Stimulated activated CD8-positive, alpha-beta memory T cell treated with anti-CD3 and anti-CD28 coated beads, Interleukin-7, amount 100 ng/mL, for 24 hours (primary cell): ENCODE measurements around the gene GLB1L.
"Not testable (repeated sequence)": the region's sequence is repeated elsewhere in the genome, so short reads cannot be mapped to it uniquely, and the experiment has no call there.

Experiments used
- DNase-seq: peaks from one replicate; pipeline ENCODE4 v3.0.0-alpha.2; 2020; ENCODE audit warnings: low read depth

Gene GLB1L

GRCh38 chr2:219245148-219245898 lies at the start of gene GLB1L, which contains the start of gene STK16:
Gene GLB1L, minus strand, starts transcription at chr2:219245444. Its CDS starts 1,871 bp downstream, at chr2:219243573.
Gene STK16, plus strand, starts transcription at chr2:219245479. Its CDS starts 521 bp downstream, at chr2:219246000.
- peak; percentile 86 for DNase-seq

- DNase-seq, result peak; percentile 77
Measured at GRCh38 chr2:219294356-219295351, 49.4 kb upstream of the GLB1L start.

DNA sequence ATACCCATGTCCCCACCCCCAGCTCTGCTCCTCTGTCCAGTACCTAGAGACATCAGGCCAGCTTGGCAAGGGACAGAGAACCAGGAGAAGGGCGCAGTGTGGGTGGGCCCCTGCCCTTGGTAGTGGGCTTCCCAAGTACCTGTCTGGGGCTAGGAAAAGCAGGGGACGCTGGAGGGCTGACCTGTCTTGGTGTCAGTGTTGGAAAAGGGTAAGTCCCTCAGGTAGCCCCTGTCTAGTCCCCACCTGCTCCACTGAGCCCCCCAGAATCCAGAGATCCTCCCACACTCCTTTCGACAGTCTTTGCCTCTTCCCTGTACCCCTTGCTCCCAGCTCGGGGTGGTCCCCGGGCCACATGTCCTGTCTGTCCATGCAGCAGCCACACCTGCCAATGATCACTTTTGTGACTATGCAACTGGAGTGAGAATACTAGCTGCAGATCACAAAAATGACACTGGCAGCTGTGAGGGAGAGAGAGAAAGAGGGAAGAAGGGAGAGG lies 48.5 kb upstream of the GLB1L start:
- no peak for DNase-seq

GRCh38 chr2:219292616-219293015 lies 47.4 kb upstream of the GLB1L start:
- DNase-seq, result no peak

DNA sequence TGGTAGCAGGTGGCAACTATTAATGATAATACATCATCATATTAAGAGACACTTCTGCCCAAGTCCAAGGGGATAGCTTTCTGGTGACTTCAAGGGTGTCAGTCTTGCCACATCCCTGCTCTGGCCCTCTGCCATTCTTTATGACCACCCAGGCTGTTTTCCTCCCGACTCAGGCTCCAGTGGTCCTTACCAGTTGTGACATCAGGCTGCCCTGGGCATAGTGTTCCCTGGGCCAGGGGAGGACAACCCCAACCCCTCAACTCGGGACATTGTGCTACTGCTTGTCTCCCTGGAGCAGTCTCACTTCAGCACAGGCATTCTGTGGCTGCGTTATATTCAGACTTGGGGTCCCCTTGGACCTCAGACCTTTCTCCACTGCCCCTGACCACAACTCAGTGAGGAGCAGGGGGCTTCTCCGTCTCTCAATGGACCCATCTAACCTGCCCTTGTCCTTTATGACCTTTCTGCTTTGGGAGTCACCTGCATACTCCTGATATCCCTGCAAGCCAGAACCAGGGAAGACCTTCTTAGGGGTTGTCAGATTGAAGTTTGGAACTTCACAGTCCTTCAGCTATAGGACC lies 46.8 kb upstream of the GLB1L start:
- DNase-seq, result no peak

DNA sequence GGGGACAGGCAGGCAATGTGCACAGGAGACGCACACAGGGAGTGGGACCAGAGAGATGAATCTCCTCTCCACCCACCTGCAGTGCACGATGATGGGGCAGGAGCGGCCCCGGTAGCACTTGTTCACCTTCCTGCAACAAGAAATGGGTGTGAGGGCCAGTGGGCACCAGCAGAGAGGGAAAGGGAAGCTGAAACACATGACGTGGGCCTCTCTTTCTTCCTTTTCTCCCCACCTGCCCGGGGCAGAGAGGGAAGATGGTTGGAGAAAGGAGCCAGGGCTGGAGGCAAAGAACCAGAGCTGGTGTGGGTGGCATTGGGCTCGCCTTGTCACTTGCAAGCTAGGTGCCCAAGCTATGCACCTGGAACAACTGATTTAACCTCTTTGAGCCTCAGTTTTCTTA lies 46.1 kb upstream of the GLB1L start:
- no peak for DNase-seq

DNA sequence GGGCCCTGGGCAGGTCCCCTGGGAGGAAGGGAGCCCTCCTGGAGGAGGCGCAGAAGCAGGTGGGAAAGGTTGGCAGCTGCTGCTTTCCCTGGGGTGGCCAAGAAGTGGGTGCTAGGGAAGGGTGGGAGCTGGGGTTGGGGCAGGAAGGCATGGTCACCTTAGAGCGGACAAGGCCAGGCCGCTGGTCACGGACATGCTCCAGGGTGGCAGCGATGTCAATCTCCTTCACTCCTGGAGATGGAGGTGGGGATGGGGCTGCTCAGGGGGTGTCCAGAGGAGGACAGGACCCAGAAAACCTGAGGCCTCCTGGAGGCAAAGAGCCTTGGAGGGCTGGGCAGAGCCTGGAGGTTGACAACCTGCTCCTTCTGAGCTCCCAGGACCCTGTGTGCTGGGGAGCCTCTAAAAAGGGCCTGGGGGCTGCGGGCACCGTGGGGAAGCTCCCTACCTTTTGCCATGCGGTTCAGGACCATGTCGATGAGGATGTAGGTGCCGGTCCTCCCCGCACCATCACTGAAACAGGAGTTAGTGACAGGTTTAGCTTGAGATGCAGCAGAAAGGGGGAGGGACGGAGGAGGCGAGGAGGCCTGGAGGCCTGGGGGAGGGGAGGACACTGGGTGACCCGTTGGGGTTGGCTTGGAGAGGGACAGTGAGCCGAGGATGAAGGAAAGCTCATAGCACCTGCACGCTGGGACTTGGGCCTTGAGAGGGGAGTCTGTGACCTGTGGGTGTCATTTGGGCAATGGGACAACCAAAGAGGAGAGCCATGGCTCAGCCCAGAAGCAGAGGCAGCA lies 45.3 kb upstream of the GLB1L start:
- no peak for DNase-seq

GRCh38 chr2:219289537-219290361 lies 44.5 kb upstream of the GLB1L start:
- no peak for DNase-seq

DNA sequence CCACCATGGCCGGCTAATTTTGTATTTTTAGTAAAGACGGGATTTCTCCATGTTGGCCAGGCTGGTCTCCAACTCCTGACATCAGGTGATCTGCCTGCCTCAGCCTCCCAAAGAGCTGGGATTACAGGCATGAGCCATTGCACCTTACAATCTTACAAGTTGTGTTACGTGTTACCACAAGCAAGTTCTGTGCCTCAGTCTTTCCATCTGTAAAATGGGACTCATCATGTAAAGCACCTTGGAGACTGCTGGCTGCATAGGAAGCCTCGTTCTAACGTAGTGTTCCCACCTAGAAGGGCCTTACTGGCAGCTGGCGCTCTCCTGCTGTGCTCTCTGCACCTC lies 43.9 kb upstream of the GLB1L start:
- DNase-seq, result no peak

DNA sequence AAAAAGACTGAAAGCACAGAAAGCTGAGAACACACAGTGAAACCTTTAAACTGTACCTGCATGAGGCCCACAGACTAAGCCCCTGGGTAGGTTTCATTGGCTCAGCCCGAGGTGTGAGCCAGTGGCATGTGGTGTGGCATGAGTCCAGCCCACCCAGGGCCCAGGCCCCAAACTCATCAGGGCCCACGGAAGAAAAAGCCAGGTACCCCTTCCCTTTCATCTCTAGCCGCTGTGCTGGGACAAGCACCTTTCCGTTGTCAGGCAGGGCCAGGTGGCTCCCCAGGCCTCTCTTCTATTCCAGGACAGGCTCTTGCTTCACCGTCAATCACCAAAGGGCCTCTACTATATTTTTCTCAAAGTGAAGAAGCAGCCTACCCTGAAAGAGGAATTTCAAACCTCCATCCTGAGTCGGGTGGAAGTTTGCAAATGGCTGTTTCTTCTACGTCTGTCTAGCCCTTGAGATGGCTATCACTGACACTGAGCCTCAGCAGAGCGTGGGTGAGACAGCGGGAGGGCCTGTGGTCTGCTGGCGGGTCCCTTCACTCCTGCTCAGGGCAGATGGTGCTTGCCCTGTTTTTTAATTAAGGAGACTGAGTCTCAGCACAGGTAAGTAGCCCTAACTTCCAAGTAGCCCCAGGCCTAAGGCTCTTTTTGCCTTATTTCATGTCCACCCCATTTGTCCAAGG lies 42.5 kb upstream of the GLB1L start:
- DNase-seq, result no peak

DNA sequence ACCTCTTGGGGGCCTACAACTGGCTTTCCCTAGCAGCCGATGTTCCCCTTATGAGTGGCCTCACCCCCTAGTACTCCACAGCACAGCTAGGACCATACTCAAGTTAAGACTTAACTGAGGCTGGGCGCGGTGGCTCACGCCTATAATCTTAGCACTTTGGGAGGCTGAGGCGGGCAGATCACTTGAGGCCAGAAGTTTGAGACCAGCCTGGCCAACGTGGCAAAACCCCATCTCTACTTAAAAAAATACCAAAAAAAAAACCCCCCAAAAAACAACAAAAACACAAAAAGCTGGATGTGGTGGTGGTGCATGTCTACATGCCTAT lies 41.8 kb upstream of the GLB1L start:
- DNase-seq, result not testable (repeated sequence)

- DNase-seq, result no peak
Measured at GRCh38 chr2:219286436-219287115, 41.3 kb upstream of the GLB1L start.

- DNase-seq, result no peak
Measured at GRCh38 chr2:219285894-219286425, 40.7 kb upstream of the GLB1L start.

GRCh38 chr2:219285373-219285735 lies 40.1 kb upstream of the GLB1L start:
- DNase-seq, result no peak

GRCh38 chr2:219284501-219285372 lies 39.5 kb upstream of the GLB1L start:
- no peak for DNase-seq

DNA sequence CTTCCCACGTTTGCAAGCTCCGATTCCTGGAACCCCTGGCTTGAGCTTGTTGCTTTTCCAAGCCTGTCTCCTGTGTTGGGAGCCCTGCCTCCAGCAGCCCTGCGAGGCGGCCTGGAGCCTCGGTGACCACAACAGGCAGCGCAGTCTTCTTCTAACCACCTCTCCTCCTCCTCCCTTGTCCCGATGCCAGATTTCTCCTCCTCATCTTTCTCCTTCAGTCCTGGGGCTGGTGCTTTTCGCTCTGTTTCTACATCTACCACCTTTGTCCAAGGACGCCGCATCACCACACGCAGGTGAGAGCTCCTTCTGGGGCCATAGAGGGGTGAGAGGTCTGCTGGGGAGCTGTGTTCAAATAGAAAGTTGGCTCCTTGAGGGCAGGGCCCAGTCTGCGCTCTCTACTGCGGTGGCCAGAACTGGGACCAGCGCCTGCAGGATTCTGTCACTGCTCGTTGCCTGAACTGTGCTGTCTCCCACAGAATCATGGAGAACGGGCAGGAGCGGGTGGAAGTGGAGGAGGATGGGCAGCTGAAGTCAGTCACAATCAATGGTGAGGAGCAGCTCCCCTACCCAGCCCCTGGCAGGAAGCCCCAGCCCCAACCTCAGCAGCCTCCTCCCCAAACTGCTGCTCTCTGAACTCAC lies 37.8 kb upstream of the GLB1L start:
- DNase-seq, result no peak

DNA sequence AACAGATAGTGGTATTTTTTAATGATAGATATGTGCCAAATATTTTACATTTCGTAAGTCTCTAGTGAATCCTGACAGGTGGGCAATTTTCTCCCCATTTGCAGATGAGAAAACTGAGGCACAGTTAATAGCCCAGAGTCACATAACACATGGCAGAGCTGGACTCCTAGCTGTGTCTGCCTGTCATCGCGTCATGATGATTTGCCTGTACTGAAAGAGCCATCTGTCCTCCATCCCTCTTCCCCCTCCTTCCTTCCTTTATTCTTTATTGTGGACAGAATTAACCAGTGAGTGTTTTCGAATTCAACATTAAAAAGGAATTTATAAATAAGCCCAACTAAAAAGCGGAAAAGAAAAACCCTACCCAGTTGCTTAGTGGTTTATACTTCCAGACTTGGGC lies 37.1 kb upstream of the GLB1L start:
- no peak for DNase-seq

DNA sequence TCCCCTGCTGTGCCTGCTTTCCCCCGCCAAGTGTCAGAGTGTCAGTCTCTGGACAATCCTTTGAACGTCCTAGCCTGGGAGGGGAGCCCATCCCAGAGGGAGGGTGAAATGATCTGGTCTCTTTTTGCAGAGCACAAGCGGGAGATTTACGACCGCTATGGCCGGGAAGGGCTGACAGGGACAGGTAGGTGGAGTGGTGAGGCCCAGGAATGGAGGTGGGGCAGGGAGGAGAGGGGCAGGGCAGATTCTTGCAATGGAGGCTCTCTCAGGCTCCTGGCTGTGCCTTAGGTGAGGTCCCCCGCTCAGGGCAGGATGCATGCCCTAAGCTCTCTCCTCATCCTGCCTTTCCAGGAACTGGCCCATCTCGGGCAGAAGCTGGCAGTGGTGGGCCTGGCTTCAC lies 36.3 kb upstream of the GLB1L start:
- DNase-seq, result no peak
